Activated B cell treated with CpG ODN at 0.5 μM for 24 hours (primary cell): ENCODE measurements around the gene SRPRA. TPM values are rescaled to one million over a fixed set of nuclear protein-coding genes. Genes with fewer than 3 reads are reported as not detected.

Experiments used
- ATAC-seq: fragments of 200-7000 bp; cut with Tn5 transposase; one replicate; pipeline ENCODE4 v1.10.0; 2021; ENCODE audit warnings: low read depth, mild to moderate bottlenecking, moderate library complexity
- CTCF ChIA-PET: fragments of 350-600 bp; sonication (Branson Sonifier 250); formaldehyde crosslinking; loops from one replicate; lab custom pipeline; 2021; ENCODE audit warnings: antibody characterized with exemption; lab: Charles Lee
- POLR2A ChIA-PET: fragments of 350-600 bp; sonication (Branson Sonifier 250); formaldehyde crosslinking; loops from one replicate; lab custom pipeline; 2021; ENCODE audit warnings: antibody characterized with exemption; lab: Charles Lee
- DNase-seq: peaks from one replicate; pipeline ENCODE4 v3.0.0; 2022
- H3K27ac Mint-ChIP-seq: one replicate; pipeline ENCODE4 v1.8.0; 2020; ENCODE audit warnings: mixed read lengths
- H3K27me3 Mint-ChIP-seq: one replicate; pipeline ENCODE4 v1.8.0; 2021; ENCODE audit warnings: mixed read lengths
- H3K36me3 Mint-ChIP-seq: one replicate; pipeline ENCODE4 v1.8.0; 2021; ENCODE audit warnings: low read depth, mixed read lengths
- H3K4me1 Mint-ChIP-seq: one replicate; pipeline ENCODE4 v1.8.0; 2021; ENCODE audit warnings: mixed read lengths
- H3K4me3 Mint-ChIP-seq: one replicate; pipeline ENCODE4 v1.8.0; 2020; ENCODE audit warnings: mild to moderate bottlenecking, mixed read lengths
- H3K9me3 Mint-ChIP-seq: one replicate; pipeline ENCODE4 v1.8.0; 2020; ENCODE audit warnings: mixed read lengths
- CTCF ChIP-seq: fragments of 200-600 bp; IDR thresholded peaks from one replicate; pipeline ENCODE4 v1.8.0; 2022; ENCODE audit warnings: antibody characterized with exemption, mild to moderate bottlenecking
- intact Hi-C: fragments of 100-400 bp; cut with micrococcal nuclease; formaldehyde crosslinking; loops from one replicate; pipeline ENCODE4 v1.15.1; 2024
- total RNA-seq: library from RNA; stranded (reverse); gene quantifications from 2 replicates; pipeline ENCODE4 v1.2.3, GENCODE V29; 2022

Gene SRPRA
- total RNA-seq, 1 donor from 2014 or later = 128 TPM

- CTCF ChIA-PET = no interaction called here
- POLR2A ChIA-PET = no interaction called here
- no peaks in the 10 kb centered on the region for H3K9me3 Mint-ChIP-seq
- no peak for TF ChIP-seq CTCF
- H3K36me3 Mint-ChIP-seq = peaks cover 57% of the 10 kb centered on the region
- ATAC-seq (no peak), DNase-seq (no peak)
- H3K4me3 Mint-ChIP-seq = no peak overlapping the region
- intact Hi-C loops = loop anchor here (5.0 to 10.0 kb wide), 3 partner anchors 49 to 793 kb away; partner anchors contain the start of genes CDON and ST3GAL4
- no peaks in the 10 kb centered on the region for H3K27me3 Mint-ChIP-seq
- no peak overlapping the region for H3K27ac Mint-ChIP-seq
- H3K4me1 Mint-ChIP-seq = peaks cover 48% of the 10 kb centered on the region
These were observed 39.6 kb upstream of the SRPRA start for GRCh38 chr11:126308271-126308671.

- DNase-seq (no peak), ATAC-seq (no peak)
- Mint-ChIP-seq H3K27me3 (no peaks in the 10 kb centered on the region), H3K36me3 (peaks cover 52% of the 10 kb centered on the region), H3K4me1 (peaks cover 53% of the 10 kb centered on the region), H3K27ac (peak overlapping the region; percentile 3), H3K4me3 (no peak overlapping the region), H3K9me3 (no peaks in the 10 kb centered on the region)
- no peak for TF ChIP-seq CTCF
- ChIA-PET POLR2A (no interaction called here), CTCF (interaction anchor here (0.9 kb wide), 1 partner anchor 173 kb away, joined by 5 read pairs; no protein-coding TSS in a partner anchor)
- intact Hi-C loops = loop anchor here (5.0 to 10.0 kb wide), 3 partner anchors 50 to 793 kb away; partner anchors contain the start of genes CDON and ST3GAL4
These were observed 39.0 kb upstream of the SRPRA start for GRCh38 chr11:126307706-126308105.

- H3K4me1 Mint-ChIP-seq = peaks cover 46% of the 10 kb centered on the region
- no peaks in the 10 kb centered on the region for H3K9me3 Mint-ChIP-seq
- ChIA-PET CTCF (interaction anchor here (0.9 kb wide), 1 partner anchor 175 kb away, joined by 5 read pairs; no protein-coding TSS in a partner anchor), POLR2A (interaction anchor here (0.6 to 2.8 kb wide), 6 partner anchors 10 to 1530 kb away, joined by 3 to 24 read pairs (median 6); partner anchors contain the start of genes FAM118B, RPUSD4 and TIRAP)
- intact Hi-C loops = loop anchor here (5.0 to 10.0 kb wide), 3 partner anchors 52 to 791 kb away; partner anchors contain the start of genes CDON and ST3GAL4
- H3K36me3 Mint-ChIP-seq = peaks cover 41% of the 10 kb centered on the region
- ATAC-seq (peak; percentile 23), DNase-seq (no peak)
- H3K27ac Mint-ChIP-seq = peak overlapping the region; percentile 67
- H3K4me3 Mint-ChIP-seq = peak overlapping the region; percentile 71
- TF ChIP-seq CTCF = no peak
- H3K27me3 Mint-ChIP-seq = no peaks in the 10 kb centered on the region
These were observed 37.0 kb upstream of the SRPRA start for GRCh38 chr11:126305699-126306098.

GRCh38 chr11:126304457-126305075, 35.9 kb upstream of the SRPRA start:
- ATAC-seq = no peak

More at GRCh38 chr11:126304457-126305075, 35.9 kb upstream of the SRPRA start:
- H3K27ac Mint-ChIP-seq = peak overlapping the region; percentile 92
- DNase-seq = no peak
- no peak for TF ChIP-seq CTCF
- no peaks in the 10 kb centered on the region for H3K27me3 Mint-ChIP-seq
- ChIA-PET CTCF (no interaction called here), POLR2A (interaction anchor here (0.6 to 2.8 kb wide), 13 partner anchors 11 to 712 kb away, joined by 3 to 24 read pairs (median 5); partner anchors contain the start of genes FAM118B, FOXRED1, PUS3 and RPUSD4)
- peaks cover 34% of the 10 kb centered on the region for H3K36me3 Mint-ChIP-seq
- H3K4me1 Mint-ChIP-seq = peaks cover 38% of the 10 kb centered on the region
- H3K4me3 Mint-ChIP-seq = peak overlapping the region; percentile 93
- no peaks in the 10 kb centered on the region for H3K9me3 Mint-ChIP-seq
- intact Hi-C loops = loop anchor here (1.0 to 10.0 kb wide), 6 partner anchors 21 to 790 kb away; partner anchors contain the start of genes CDON, FAM118B, FOXRED1 and RPUSD4
